ENCODE data around the gene TLK2. TPM values are rescaled to one million over a fixed set of nuclear protein-coding genes. Genes with fewer than 3 reads are reported as not detected.

Gene TLK2
- total RNA-seq, 1 donor from 2014 or later, result 53.4 TPM

DNA sequence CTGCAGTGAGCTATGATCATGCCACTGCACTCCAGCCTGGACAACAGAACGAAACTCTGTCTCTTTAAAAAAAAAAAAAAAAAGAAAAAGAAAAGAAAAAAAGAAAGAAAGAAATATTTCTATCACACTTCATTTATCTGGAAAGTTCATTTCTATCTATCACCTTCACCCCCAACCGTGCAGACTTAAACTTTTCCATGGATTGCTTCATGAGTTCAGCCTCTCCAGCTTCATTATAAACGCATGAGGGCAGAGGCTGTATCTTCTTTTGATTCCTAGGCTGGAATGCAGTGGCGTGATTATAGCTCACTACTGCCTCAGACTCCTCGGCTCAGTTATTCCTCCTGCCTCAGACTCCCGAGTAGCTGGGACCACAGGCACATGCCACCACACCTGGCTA is 177.0 kb downstream of the TLK2 start:
- no peak overlapping the region for H3K4me3 Mint-ChIP-seq
- no peaks in the 10 kb centered on the region for H3K36me3 Mint-ChIP-seq
- H3K27ac Mint-ChIP-seq, result no peak overlapping the region
- no peak for TF ChIP-seq CTCF (conservative IDR thresholded peaks at IDR 0.05)
- peaks cover 6% of the 10 kb centered on the region for H3K27me3 Mint-ChIP-seq
- DNase-seq (ENCODE audit: extremely low spot score, unreplicated experiment), result no peak
- H3K9me3 Mint-ChIP-seq, result peaks cover under 1% of the 10 kb centered on the region
- H3K4me1 Mint-ChIP-seq (ENCODE audit: unreplicated experiment), result peaks cover 31% of the 10 kb centered on the region

DNA sequence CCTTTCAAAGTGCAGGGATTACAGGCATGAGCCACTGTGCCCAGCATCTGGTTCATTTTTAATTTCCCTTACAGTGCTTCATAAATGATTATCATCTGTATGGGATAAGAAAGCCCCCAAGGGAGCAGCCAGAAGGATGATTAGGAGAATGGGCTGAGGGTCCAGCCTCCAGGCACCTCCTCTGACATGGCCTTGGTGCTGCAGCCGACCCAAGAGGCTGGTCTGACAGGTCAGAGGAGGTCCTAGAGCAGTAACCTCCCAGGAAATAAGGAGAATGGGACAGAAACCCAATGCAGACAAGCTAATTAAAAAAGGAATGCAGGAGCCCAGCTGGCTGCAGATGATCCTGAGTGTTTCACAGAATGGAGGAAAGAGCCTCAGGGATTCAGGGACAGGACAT is 177.8 kb downstream of the TLK2 start:
- DNase-seq (ENCODE audit: extremely low spot score, unreplicated experiment), result no peak
- H3K4me1 Mint-ChIP-seq (ENCODE audit: unreplicated experiment), result peaks cover 31% of the 10 kb centered on the region
- peaks cover 6% of the 10 kb centered on the region for H3K9me3 Mint-ChIP-seq
- no peak overlapping the region for H3K4me3 Mint-ChIP-seq
- H3K36me3 Mint-ChIP-seq, result peaks cover 2% of the 10 kb centered on the region
- no peak overlapping the region for H3K27ac Mint-ChIP-seq
- TF ChIP-seq CTCF (conservative IDR thresholded peaks at IDR 0.05), result no peak
- H3K27me3 Mint-ChIP-seq, result peaks cover 6% of the 10 kb centered on the region

DNA sequence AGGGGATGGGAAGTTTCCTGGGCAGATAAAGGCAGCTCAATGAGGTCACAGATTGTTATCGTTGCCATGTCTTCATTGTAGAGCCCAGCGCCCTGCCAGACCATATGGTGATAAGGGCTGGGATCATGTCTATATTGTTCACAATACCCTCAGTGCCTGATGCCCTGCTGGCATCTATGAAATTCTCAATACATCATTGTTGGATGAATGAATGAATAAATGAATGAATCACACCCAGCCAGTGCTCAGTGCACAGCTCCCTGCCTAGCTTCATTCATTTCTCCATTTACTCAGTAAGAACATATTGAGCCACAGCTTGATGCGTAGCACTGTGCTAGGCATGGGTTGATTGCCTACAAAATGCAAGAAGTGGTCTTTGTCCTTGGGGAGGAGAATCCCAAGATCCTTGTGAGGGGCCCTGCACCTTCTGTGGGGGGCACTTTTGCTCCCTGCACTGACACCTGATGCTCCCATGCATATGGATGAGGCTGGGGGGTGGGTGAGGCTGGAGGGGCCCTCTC is 178.6 kb downstream of the TLK2 start:
- H3K4me1 Mint-ChIP-seq (ENCODE audit: unreplicated experiment), result peaks cover 25% of the 10 kb centered on the region

DNA sequence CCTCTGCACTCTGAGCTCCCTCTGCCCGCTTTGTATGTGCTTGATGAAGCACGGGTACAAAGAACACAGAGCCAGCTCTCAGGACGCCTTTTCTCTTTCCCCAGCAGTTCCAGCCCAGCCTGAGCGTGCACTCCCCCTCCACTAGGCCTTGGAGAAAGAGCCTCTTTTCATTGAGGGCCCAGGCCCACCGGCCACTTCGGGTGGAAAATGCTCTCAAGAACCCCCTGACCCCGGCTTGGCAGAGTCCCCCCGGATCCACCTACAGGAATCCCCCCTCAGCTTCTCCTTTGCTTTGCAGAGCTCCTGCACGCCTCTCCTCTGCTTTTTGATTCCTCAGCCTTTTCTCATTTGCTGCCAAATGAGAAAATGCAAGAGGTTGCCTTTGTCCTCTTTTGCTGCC is 179.1 kb downstream of the TLK2 start:
- no peak overlapping the region for H3K4me3 Mint-ChIP-seq
- H3K36me3 Mint-ChIP-seq, result peaks cover 3% of the 10 kb centered on the region
- H3K27ac Mint-ChIP-seq, result no peak overlapping the region
- DNase-seq (ENCODE audit: extremely low spot score, unreplicated experiment), result no peak
- H3K9me3 Mint-ChIP-seq, result peaks cover 8% of the 10 kb centered on the region
- TF ChIP-seq CTCF (conservative IDR thresholded peaks at IDR 0.05), result no peak
- H3K4me1 Mint-ChIP-seq (ENCODE audit: unreplicated experiment), result peaks cover 24% of the 10 kb centered on the region
- no peaks in the 10 kb centered on the region for H3K27me3 Mint-ChIP-seq

More for the DNA sequence above, 178.6 kb downstream of the TLK2 start:
- H3K27ac Mint-ChIP-seq, result no peak overlapping the region
- DNase-seq (ENCODE audit: extremely low spot score, unreplicated experiment), result no peak
- H3K9me3 Mint-ChIP-seq, result peaks cover 8% of the 10 kb centered on the region
- H3K4me3 Mint-ChIP-seq, result no peak overlapping the region
- no peak for TF ChIP-seq CTCF (conservative IDR thresholded peaks at IDR 0.05)
- H3K27me3 Mint-ChIP-seq, result no peaks in the 10 kb centered on the region
- H3K36me3 Mint-ChIP-seq, result peaks cover 3% of the 10 kb centered on the region

GRCh38 chr17:62658136-62658920 is 179.7 kb downstream of the TLK2 start:
- peaks cover 19% of the 10 kb centered on the region for H3K4me1 Mint-ChIP-seq (ENCODE audit: unreplicated experiment)
- DNase-seq (ENCODE audit: extremely low spot score, unreplicated experiment), result no peak
- peaks cover 8% of the 10 kb centered on the region for H3K9me3 Mint-ChIP-seq
- H3K27ac Mint-ChIP-seq, result no peak overlapping the region
- H3K4me3 Mint-ChIP-seq, result no peak overlapping the region
- TF ChIP-seq CTCF (conservative IDR thresholded peaks at IDR 0.05), result no peak
- no peaks in the 10 kb centered on the region for H3K27me3 Mint-ChIP-seq
- H3K36me3 Mint-ChIP-seq, result peaks cover 4% of the 10 kb centered on the region

Data from type B pancreatic cell (in vitro differentiated cells).